Measurements from ENCODE around the gene CAPZB. TPM values are rescaled to one million over a fixed set of nuclear protein-coding genes. Genes with fewer than 3 reads are reported as not detected.
A peak's percentile ranks its signal among the peaks of the same experiment; 100 is the strongest.

The CAPZB gene
- total and polyA plus RNA-seq, 7 donors, result 179 to 284 (median 224) TPM

DNA sequence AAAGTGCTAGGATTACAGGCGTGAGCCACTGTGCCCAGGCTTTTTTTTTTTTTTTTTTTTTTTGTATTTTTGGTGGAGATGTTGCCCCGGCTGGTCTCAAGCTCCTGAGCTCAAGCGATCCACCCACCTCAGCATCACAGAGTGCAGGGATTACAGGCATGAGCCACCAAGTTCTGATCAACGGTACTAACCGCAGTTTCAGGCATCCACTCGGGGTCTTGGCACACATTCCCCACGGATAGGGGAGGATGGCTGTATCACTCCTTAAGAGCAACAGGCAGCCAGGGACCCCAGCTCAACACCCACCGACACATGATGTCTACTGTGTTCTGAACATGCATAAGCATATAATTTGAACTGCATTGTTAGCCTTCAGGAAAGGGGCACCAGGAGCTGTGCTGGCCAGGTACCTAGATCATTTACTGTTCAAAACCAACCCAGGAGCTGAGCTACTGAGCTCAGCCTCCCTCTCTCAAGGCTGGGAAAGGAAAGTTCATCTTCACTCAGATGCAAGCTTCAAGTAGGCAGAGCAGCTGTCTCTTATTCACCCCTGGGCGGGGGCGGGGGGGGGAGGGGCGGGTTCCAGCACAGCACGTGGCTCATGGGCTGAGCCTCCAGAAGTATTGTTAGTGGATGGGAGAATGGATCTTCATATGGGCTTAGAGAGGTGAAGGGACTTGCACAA, 24.7 kb downstream of the CAPZB start:
- H3K4me1 ChIP-seq, result peaks cover 75% of the 10 kb centered on the region
- ATAC-seq, result peak; percentile 32 to 56 (median 41)

DNA sequence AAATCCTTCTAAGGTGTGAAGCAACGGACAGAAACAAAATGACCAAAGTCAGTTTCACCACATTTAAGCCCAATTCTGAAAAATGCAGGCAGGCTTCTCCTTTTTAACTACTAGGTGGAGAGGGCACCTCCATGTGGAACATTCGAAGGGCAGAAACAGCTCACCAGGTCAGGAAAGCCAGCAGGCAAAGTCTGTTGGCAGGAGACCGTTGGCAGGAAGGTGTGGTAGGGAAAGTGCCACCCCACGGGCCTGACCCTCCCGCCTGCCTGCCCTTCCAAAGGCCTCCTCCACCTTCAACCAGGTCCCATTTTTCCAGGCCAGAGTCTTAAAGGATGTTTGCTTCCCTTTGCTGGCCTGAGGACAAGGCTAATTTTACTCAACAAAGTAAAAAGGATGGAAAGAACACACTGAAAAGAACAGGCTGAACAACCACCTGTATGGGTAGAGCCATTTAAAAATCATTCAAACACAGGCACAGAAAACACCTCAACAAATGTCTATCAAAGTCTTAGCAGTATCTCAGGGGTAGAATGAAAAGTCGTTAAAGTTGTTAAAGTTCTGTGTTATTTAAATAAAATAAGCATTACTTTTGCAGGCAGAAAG, 26.4 kb downstream of the CAPZB start:
- 29 to 50% (median 32%) methylated on average over 6 of the region's 6 CpGs for WGBS, 3 donors
- intact Hi-C loops (cut with DNase I), result no loop called here
- no peak overlapping the region for H3K4me3 ChIP-seq
- ATAC-seq, result peak; percentile 57 to 72 (median 63)
- no peak for DNase-seq
- H3K4me1 ChIP-seq, result peaks cover 85% of the 10 kb centered on the region
- peak overlapping the region; percentile 52 for H3K27ac ChIP-seq
- no peaks in the 10 kb centered on the region for H3K27me3 ChIP-seq (ENCODE audit: insufficient read depth in 3 of 3, low read length in 2 of 3)
- H3K36me3 ChIP-seq (ENCODE audit: insufficient read depth in 1 of 2, low read depth in 1 of 2), result no peaks in the 10 kb centered on the region
- TF ChIP-seq, protein P1, sequence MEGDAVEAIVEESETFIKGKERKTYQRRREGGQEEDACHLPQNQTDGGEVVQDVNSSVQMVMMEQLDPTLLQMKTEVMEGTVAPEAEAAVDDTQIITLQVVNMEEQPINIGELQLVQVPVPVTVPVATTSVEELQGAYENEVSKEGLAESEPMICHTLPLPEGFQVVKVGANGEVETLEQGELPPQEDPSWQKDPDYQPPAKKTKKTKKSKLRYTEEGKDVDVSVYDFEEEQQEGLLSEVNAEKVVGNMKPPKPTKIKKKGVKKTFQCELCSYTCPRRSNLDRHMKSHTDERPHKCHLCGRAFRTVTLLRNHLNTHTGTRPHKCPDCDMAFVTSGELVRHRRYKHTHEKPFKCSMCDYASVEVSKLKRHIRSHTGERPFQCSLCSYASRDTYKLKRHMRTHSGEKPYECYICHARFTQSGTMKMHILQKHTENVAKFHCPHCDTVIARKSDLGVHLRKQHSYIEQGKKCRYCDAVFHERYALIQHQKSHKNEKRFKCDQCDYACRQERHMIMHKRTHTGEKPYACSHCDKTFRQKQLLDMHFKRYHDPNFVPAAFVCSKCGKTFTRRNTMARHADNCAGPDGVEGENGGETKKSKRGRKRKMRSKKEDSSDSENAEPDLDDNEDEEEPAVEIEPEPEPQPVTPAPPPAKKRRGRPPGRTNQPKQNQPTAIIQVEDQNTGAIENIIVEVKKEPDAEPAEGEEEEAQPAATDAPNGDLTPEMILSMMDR (IDR thresholded peaks at IDR 0.05), result no peak
- H3K9me3 ChIP-seq, result no peaks in the 10 kb centered on the region

More for the DNA sequence above, 24.7 kb downstream of the CAPZB start:
- no peak overlapping the region for H3K4me3 ChIP-seq
- 70 to 80% (median 72%) methylated on average over 11 to 12 of the region's 12 CpGs for WGBS, 3 donors
- intact Hi-C loops (cut with DNase I), result loop anchor here in 1 of 2 donors (5.0 kb wide), 1 partner anchor 777 kb away; no protein-coding TSS in a partner anchor
- no peaks in the 10 kb centered on the region for H3K36me3 ChIP-seq (ENCODE audit: insufficient read depth in 1 of 2, low read depth in 1 of 2)
- no peaks in the 10 kb centered on the region for H3K9me3 ChIP-seq
- no peak overlapping the region for H3K27ac ChIP-seq
- H3K27me3 ChIP-seq (ENCODE audit: insufficient read depth in 3 of 3, low read length in 2 of 3), result no peaks in the 10 kb centered on the region
- DNase-seq, result no peak
- TF ChIP-seq, protein P1 (IDR thresholded peaks at IDR 0.05), result no peak

DNA sequence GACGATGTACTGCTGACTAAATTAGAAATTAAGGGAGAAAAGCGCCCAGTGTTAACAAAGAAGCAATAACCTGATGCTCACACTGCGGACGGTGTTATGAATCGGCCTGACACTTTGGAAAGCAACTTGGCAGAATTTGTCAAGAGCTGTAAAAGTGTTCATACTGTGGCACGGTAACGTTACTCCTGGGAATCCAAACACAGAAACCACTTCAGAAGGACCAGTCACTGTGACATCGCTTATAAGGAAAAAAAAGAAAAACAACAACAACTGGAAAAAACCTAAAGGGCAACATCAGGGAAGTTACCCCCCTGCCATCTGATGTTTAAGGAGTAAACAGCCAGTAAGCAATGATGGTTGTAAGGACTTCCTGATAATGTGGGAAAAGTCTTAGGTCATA, 27.7 kb downstream of the CAPZB start:
- peaks cover 88% of the 10 kb centered on the region for H3K4me1 ChIP-seq
- WGBS, 3 donors, result 25 to 38% (median 37%) methylated on average over 8 of the region's 8 CpGs
- no peaks in the 10 kb centered on the region for H3K9me3 ChIP-seq
- intact Hi-C loops (cut with DNase I), result no loop called here
- no peaks in the 10 kb centered on the region for H3K36me3 ChIP-seq (ENCODE audit: insufficient read depth in 1 of 2, low read depth in 1 of 2)
- H3K27ac ChIP-seq, result peak overlapping the region; percentile 52
- DNase-seq (no peak), ATAC-seq (peak in 2 of 4 donors; percentile 41 to 47)
- peak overlapping the region; percentile 11 for H3K4me3 ChIP-seq
- H3K27me3 ChIP-seq (ENCODE audit: insufficient read depth in 3 of 3, low read length in 2 of 3), result no peaks in the 10 kb centered on the region
- TF ChIP-seq, protein P1 (IDR thresholded peaks at IDR 0.05), result no peak

DNA sequence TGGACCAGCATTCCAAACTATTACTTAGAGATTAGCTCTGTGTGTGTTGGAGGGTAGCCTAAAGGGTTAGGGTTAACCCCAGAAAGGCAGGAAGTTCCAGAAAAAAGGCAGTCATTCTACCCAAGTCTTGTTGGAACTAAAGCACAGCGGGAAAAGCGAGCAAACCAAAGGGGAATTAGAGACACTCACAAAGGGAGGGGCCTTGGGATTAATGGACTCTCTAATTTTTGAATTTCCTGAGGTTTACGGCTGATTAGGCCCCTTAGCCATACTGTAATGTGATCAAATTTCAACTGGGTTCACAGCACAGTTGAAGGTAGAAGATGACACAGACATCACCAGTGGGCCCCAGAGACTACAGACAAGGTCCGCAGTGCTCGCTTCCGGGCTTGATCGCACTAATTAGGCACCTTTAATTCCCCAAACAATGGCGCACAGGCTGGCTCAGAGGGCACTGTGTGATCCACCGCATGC, 28.3 kb downstream of the CAPZB start:
- intact Hi-C loops (cut with DNase I), result no loop called here
- Histone ChIP-seq H3K4me1 (peaks cover 91% of the 10 kb centered on the region), H3K4me3 (peak overlapping the region; percentile 11), H3K27ac (no peak overlapping the region), H3K9me3 (no peaks in the 10 kb centered on the region), H3K27me3 (ENCODE audit: insufficient read depth in 3 of 3, low read length in 2 of 3) (no peaks in the 10 kb centered on the region), H3K36me3 (ENCODE audit: insufficient read depth in 1 of 2, low read depth in 1 of 2) (no peaks in the 10 kb centered on the region)
- TF ChIP-seq, protein P1 (IDR thresholded peaks at IDR 0.05), result no peak
- WGBS, 3 donors, result 69 to 77% (median 74%) methylated on average over 9 of the region's 9 CpGs
- DNase-seq, result no peak
- no peak for ATAC-seq
